Retina (tissue), 1 donor: ENCODE measurements around the gene PSD.

Experiments
- DNase-seq: peaks from one replicate; pipeline ENCODE4 v3.0.0-alpha.2; 2016

The PSD gene

DNA sequence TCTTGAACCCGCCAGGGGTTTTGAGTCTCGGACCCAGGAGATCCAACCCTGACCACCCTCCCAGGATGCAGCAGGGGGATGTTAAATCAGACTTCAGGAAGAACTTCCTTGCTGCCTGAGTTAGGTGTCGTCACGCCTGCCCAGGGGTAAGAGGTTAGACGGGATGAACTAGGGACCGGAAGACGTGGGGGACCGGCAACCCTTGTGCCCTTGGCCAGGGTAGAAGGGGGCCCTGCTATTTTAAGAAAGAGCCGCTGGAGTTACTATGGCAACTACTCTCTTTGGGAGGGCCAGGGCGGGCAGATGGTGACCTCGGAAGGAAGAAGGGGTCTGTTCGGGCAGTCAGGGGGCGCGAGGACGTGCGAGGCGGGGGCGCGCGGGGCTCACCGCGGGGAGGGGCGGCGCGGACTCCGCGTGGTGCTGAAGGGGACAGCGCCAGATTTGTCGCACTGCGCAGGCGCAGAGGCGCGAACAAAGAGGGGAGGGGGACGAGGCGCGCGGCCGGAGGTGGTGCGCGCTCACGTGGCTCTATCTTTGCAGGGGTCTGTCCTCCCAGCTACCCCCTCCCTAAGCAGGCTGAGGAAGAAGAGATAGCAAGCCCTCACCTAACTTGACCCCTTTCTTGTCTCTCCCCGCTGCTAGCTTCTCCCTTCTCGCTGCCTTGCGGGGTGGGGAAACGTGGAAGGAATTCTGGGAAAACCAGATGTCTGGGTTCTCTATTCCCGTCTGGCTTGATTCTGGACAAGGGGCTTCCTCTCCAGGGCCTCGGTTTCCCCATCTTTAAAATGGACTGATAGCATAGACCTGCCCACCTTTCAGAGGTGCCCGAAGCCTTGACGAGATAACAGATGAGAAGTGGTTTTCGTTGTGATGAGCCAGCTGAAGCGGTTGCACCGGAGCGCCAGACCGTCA is 940 bp upstream of the PSD start:
- DNase-seq, result peak; percentile 91

DNA sequence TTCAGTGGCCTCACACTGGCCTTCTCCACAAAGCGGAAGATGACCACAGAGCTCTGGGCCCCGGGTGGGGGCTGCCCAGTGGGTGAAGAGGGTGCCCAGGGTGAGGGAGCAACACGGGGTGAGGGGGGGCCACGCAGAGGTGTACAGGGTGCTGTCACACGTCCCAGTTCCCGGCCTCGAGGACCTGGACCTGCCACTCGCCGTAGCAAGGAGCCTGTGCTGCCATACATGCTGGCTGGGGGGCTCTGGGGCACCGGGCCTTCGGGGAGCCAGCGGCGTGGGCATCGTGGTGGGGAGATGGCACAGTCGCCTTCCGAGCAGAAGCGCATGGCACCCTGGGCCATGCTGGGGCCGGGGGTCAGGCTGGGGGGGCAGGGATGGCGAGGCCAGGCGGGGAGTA is 1.9 kb downstream of the PSD start:
- no peak for DNase-seq

DNA sequence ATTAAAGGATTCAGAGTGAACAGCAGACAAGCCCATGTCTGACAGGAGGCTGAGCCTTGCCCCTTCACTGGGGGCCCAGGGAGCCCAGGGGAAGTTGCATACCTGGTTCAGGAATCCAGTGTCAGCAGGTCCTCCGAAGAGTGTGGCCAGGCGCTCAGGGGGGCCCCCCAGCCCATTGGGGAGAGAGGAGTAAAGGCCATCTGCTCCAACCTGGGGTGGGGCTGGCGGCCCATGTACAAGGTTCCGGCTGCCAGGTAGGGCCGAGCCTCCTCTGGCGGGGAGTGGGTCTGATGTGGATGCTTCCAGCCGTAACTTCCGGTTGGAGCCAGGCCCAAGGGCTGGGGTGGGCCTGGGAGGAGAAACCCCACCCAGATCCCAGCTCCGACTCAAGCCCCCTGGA is 2.3 kb downstream of the PSD start:
- no peak for DNase-seq

DNA sequence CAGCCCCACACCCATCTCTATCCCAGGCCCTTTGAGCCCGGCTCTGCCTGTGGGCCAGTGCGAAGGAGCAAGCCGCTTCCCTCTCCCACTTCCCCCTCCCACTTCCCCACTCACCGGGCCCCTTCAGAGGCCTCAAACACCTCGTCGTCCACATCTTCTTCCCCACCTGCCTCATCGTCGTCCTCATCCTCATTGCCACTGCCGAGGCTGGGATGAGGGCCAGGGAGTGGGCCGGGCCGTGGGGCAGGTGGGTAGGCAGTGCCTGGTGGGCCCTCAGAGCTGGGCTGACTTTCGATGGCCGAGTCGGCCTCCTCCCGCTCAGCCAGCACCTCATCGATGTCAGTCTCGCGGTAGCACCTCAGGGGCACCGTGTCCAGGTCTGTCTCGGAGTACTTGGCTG is 3.8 kb downstream of the PSD start:
- no peak for DNase-seq

DNA sequence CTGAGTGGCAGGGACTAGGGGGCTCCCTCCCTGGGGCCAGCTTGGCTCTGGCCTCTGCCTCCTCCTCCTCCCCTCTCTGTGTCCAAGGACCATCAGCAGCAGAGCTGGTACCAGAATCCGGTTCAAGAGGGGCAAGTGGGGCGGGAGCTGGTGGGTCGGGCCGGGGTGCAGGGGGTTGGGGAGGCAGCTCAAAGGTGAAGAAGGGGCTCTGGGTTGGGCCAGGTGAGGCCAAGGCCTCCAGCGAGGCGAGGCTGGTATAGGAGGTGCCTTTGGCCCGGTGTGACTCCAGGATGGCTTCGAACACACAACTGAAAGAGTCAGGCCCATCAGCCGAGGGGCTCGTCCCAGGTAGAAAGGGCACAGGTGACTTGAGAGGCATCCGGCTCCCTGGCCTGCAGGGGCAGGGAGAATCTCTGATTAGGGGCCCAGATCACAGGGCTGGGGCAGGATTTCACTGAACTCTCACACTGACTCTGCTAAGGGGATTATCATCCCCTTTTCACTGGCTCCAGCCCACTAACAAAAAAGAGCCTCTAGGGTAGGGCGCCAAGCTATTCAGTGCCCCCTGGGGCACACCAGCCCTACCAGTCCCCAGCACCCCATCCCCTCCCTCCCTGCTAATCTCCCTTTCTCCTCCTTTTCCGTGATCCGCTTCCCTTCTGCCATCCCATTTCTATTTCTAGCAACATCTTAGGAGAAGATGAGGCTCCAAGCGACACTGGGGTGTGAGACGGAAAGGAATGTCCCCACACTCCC is 4.6 kb downstream of the PSD start:
- no peak for DNase-seq

DNA sequence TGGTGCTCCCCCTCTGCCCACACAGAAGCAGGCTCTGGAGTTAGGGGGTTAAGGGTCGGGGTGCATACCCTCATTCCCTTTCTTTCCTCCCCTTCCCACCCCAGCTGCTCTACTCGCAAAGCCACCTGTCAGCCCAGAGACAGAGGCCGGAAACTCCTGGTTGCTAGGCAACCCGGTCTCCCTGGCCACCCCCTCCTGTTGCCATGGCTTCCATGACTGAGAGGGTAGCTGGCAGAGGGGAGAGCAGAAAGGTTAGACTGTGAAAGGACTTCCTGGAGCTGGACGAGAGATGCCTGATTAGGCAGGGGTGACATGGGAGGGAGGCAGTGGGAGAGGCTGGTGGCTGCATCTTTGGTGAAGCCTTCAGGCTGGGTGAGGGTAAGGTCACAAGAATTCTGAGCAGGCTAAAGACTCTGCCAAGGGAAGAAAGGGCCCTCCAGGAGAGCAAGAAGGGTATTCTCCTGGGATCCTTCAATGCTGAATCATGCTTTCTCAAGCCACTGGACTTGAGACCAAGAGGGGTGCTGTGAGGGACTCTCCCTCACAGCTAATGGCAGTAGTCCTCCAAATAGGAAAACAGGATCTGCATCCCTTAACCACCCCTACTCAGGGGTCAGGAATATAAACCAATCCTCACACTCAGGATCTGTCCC is 5.4 kb downstream of the PSD start:
- peak; percentile 80 for DNase-seq

DNA sequence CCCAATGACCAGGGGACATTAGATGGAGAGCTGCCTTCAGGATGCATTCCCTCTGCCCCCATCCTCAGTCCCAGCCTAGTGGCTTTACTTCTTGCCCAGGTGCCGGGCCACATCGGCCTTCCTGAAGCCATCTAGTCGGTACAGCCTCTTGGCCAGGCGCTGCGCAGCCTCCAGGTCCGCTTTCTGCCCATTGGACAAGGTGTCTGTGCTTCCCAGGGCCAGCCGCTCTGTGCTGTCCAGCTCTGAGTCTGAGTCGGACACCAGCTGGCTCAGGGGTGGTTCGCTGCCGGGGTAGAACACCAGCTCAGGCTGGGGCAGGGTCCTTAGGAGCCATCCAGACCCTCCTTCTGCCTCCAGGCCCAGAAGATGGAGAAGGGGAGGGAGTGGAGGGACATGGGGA is 6.3 kb downstream of the PSD start:
- DNase-seq, result no peak

DNA sequence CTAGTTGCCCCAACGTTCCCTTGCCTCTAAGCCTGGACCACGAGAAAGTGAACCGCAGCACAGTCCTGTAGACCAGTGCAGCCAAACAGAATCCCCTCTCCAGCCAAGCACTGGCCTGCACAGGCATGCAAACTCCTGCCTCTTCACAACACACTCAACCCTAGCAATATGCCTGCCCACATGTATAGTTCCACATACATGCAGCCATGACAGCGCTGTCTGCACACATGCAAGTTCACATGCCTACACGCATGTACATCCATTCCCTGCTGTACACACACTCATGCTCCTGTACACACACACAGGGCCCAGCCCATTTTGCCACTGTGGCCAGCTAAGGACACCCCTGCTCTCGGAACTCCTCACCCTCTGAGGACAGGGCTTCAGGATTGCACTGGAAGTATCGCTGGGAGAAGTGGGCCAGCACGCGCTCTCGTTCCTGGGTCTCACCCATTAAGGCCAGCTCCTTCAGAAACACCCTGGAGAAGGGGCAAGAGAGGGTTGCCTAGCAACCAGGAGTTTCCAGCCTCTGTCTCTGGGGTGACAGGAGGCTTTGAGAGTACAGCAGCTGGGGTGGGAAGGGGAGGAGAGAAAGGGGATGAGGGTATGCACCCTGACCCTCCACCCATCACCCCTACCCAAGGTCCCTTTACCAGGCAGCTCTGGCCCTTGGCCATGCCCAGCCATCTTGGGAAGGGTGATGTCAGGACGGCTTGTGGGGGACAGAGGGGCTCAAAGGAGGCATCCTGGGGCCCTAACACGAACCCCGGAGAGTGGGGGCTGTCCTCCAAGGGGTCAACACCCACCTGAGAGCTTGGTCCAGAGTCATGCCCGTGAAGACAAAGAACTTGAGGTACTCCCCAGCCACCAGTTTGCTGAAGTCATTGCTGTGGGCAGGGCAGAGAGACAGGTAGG is 7.0 kb downstream of the PSD start:
- peak; percentile 50 for DNase-seq

DNA sequence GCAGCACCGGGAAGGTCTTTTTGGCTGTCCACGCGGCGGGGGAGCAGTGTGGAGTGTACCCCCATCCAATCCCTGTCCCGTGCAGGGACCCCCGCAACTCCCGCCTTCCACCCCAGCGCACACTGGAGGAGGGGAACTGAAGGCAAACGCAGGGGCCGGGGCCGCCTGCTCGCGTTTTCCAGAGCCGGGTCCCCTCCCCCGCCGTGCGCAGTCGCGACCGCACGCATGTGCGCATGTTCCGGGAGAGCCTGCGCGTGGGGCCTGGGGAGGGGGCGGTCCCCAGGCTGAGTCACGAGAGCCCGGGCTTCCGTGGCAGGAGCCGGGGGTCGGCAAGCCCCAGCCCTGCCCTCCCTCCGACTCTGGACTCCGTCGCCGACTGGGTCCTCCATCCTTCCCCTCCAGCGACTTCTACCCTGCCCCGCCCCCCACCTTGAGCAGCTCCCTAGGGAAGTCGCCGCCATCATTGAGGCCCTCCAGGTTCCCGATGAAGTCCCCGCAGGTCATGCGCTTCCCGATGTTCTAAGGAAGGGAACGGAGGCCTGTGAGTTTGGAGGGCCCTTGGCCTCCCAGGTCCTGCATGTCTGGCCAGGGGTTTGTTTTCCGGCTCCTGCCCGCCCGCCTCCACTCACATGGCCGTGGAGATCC is 8.0 kb downstream of the PSD start:
- peak; percentile 85 for DNase-seq

DNA sequence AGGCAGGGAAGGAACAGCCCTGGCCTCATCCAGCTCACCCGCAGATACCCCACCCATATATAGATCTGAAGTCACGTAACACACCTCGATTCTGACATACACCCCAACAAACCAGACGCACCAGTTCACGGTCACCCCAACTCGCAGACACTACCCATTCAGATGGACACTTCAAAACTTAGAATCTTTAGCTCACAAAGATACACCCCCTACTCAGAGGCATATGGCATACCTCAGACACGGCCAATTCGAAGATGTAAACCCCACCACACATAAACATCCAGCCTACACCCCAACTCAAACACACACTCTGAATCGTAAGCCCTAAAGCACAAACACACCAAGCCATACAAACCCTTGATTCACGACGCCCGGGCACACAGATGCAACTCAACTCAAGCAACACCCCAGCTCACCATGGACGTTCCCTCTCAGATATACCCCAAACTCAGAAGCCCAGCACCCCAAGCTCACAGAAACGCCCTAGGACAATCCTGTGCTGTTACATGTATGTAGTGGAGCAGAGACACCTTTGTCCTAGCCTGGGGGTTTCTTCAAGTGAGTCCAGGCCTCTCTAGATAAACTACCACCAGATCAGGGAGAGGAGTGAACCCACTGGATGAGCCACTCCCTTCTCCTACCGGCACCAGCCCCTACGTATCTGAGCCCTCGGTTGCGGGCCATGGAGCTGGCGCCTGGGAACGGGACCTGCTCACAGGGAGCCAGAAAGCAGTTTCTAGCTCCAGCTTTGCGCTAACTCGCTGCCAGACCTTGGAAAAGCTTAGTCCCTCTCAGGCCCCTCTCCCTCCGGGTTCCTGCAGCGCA is 8.8 kb downstream of the PSD start:
- DNase-seq, result no peak

DNA sequence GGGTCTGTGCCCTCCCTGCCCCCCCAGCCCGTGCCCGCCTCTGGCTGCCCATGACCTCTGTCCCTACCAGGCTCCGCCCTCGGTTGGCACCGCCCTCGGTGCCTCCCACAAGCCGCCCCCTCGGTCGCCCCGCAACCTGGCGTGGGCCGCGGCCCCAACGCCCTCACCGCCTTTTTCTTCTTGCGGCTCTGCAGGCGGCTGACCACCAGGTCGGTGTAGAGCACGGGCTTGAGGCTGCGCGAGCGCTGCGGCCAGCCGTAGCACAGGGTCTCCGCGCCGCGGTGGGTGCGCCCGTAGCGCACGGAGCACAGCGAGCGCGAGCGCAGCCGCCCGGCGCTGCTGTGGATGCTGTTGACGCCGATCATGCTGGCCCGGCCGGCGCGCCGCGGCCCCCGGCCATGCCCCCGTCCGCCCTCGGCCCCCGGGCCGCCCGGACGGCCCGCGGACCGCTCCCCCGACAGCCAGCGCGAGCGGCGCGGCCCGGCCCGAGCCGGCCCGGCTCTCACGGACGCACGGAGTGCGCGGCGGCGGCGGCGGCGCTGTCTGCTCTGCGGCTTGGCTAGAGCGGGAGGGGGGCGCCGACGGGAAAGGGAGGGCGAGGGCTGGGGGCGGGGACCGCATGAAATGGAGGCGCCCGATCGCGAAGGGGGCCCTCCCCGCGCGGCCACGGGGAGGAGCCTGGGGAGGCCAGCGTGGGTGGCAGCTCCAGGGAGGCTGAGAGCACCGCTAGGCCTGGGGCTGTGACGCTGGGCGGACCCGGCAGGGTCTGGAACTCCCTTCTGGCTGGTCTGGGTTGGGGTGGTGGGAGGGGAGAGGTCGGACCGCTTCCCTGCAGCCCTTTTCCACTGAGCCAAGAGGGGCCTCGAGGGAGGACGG is 9.6 kb downstream of the PSD start:
- DNase-seq, result peak; percentile 80

DNA sequence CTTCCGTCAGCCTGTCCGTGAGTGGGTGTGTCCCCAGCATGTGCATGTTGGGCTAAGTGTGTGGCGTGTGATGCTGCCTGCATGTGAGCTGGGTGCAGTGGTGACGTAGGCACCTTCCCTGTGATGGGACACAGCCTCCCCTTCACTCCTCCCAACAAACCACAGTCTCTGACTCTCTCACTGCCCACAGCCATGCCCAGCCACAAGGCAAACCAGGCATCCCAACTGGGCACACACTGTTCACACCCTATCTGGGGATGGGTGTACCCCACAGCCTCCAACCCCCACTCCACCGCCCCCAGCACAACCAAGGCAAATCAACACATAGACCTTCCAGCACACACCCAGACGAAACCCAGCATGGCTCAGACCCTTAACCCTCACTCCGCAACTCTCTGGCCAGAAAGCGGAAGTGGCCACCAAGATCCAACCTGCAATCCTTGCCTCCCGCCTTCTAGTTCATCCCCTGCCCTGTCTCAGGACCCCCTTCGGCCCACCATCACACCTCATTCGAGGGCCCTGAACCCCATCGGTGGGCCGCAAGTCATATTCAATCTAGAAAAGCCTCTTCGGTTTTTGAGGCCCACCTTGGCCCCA is 10.4 kb downstream of the PSD start:
- DNase-seq, result no peak

DNA sequence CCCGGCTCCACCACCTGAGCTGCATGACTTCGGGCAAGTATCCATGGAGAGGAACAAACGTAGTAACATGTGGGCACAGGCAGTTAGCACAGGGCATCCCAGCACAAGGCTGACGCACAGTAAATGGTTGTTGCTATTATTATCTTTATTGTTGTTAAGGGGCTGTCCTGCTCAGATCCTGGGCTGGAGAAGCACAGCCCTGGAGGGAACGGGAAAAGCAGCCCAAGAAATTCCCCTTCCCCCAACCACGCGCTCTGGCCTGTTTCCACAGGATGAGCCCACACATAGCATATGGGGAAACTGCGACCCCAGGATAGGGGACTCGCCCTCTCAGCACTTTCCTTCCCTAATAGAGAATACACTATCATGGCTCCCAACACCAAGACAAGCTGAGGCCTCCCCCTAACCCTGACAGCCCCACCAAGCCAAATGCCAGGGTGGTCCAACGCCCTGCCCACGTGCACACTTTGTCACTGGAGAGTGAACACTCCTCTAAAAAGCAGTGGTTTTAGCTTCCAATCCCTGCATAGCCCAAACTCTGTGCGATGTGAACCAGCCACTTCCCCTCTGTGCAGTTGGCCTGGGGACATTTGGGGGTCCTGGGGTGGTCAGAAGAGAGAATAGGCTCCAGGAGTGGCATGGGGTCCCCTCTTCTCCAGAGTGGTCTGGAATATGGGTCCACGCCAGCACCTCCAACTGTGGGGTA is 11.0 kb downstream of the PSD start:
- no peak for DNase-seq

DNA sequence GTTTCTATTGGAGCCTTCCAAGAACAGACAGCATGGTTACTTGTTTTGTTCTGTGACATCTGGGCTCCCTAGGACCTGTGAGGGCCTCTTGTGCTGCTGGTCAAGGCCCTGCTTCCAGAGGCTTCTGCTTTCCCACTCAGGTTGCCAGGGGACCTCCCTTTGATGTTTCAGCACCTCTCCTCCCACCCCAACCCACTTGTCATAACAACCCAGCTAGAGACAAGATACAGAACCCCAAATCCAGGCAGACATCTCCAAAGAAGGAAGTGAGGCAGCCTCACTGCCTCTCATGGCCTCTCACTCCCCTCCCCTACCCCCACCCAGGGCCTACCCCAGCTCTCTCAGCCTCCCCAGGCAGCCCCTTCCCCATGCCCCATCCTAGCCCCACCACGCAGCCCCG is 11.8 kb downstream of the PSD start:
- no peak for DNase-seq

DNA sequence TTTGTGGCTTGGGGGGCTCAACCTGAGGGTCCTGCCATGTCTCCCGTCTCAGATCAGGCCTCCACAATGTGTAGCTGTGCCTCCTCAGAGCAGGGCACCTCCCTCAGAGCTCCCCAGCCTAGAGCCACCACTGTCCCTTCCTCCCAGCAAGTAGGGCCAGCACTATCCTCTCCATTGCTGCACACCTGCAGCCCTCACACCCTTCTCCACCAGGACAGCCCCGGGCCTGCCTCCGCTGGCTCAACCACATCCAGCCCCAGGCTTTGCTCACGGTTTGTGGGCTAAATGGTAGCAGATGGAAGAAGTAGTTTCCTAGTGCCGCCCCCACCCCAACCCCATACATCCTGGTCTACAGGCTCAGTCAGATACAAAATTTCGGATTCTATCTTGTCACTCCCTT is 13.0 kb downstream of the PSD start:
- DNase-seq, result no peak

DNA sequence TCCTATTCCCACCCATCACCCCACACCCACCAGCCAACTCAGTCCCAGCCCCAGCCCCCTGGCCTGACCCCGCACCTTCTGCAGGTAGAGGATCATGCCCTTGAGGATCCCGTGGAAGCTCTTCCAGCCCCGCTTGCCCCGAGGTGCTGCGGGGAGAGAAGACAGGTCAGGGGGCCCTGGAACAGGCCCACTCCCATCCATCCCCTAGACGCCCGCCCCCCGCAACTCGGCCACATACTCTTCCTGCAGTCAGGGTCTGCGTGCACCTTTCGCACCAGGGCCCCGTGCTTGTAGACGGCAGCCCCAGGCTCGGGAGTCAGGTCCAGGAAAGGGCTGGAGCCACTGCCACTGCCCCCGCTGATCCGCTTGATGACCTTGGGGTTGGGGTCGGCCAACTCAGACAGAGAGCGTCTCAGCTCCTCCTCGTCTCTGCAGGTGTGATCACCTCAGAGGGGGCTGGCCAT is 13.4 kb downstream of the PSD start:
- no peak for DNase-seq

DNA sequence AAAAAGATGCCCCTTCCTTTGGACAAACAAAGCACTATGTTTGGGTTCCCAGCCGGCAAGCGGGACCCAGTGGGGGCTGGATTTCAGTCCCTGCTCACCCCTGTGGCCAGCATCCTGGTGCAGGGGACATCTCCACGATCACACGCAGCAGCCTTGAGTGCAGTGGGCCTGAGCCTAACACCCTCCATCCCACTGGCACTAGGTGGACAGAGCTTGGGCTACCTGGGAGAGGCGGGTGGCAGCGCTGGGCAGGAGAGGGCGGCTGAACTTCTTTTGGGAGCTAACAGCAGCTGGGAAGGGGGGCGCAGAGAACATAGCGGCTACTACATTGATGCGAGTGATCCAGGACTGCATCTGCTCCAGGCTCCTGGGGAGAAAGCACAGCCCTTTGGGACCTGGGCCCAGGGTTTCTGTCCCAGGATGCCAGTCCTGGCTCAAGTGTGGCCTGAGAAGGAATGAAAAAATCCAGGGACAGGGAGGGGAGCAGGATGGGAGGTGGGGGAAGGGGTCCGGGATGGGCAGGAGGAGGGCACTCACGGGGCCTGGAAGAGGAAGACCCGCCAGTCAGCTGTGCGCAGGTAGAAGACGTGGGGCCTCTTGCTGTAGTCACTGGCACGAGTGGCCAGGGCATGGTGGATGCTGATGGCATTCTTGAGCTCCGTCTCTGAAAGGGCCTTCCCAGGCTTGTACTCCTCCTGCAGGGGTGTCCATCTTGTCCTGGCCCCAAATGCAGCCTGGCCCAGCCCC is 14.1 kb downstream of the PSD start:
- no peak for DNase-seq

DNA sequence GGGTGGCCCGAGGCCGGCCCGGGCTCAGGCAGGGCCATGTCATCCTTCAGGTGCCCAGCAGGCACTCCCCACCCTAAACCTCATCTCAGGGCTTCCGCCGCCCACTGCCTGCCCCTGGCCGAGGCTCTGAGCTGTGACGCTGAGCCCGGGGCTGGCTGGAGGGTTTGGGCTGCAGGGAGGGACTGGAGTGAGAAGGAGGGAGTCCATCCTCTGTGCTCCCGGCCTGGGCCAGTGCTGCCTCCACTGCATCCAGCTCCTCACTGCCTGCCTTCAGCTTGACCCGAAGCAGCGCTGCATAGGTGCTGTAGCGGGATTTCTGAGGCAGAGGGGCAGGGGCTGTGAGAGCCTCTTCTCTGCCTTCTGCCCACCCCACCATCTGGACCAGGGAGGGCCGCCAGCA is 15.5 kb downstream of the PSD start:
- DNase-seq, result no peak
